ES-I3 (cell line): ENCODE measurements around the gene AGO4.
A peak's percentile ranks its signal among the peaks of the same experiment; 100 is the strongest.
"Not testable (repeated sequence)": the region's sequence is repeated elsewhere in the genome, so short reads cannot be mapped to it uniquely, and the experiment has no call there.

ENCODE experiments used
- H3K36me3 ChIP-seq: 2 replicates; pipeline ENCODE4 v1.6.1; 2013; ENCODE audit warnings: mild to moderate bottlenecking, low read length, control low read depth, moderate library complexity; ENCODE audit not compliant: insufficient read depth
- H3K4me1 ChIP-seq: 2 replicates; pipeline ENCODE4 v1.6.1; 2013; ENCODE audit warnings: mild to moderate bottlenecking, control low read depth, low read length; ENCODE audit not compliant: insufficient read depth
- H3K9ac ChIP-seq: 2 replicates; pipeline ENCODE4 v1.6.1; 2013; ENCODE audit warnings: low read depth, mild to moderate bottlenecking, low read length, moderate library complexity
- H3K9me3 ChIP-seq: 2 replicates; pipeline ENCODE4 v1.6.1; 2013; ENCODE audit warnings: mild to moderate bottlenecking, low read length, moderate library complexity; ENCODE audit not compliant: control insufficient read depth, insufficient read depth

AGO4 gene

GRCh38 chr1:35864813-35865212, 57.0 kb downstream of the AGO4 start:
- Histone ChIP-seq H3K9ac (no peak overlapping the region), H3K4me1 (no peaks in the 10 kb centered on the region), H3K9me3 (no peaks in the 10 kb centered on the region), H3K36me3 (no peaks in the 10 kb centered on the region)

GRCh38 chr1:35866991-35867390, 59.2 kb downstream of the AGO4 start:
- H3K9me3 ChIP-seq, result no peaks in the 10 kb centered on the region
- H3K4me1 ChIP-seq, result no peaks in the 10 kb centered on the region
- no peak overlapping the region for H3K9ac ChIP-seq
- no peaks in the 10 kb centered on the region for H3K36me3 ChIP-seq

GRCh38 chr1:35869245-35869950, 61.6 kb downstream of the AGO4 start:
- not testable (repeated sequence) for H3K4me1 ChIP-seq, H3K9me3 ChIP-seq, H3K36me3 ChIP-seq
- peak overlapping the region; percentile 20; the same call in 1 of the 2 replicates for H3K9ac ChIP-seq

- Histone ChIP-seq H3K36me3 (no peaks in the 10 kb centered on the region), H3K4me1 (no peaks in the 10 kb centered on the region), H3K9me3 (no peaks in the 10 kb centered on the region), H3K9ac (no peak overlapping the region)
These were observed 63.0 kb downstream of the AGO4 start for GRCh38 chr1:35870651-35871309.

GRCh38 chr1:35873243-35873750, 65.5 kb downstream of the AGO4 start:
- Histone ChIP-seq H3K9ac (no peak overlapping the region), H3K36me3 (no peaks in the 10 kb centered on the region), H3K9me3 (no peaks in the 10 kb centered on the region), H3K4me1 (no peaks in the 10 kb centered on the region)

GRCh38 chr1:35874115-35874514, 66.3 kb downstream of the AGO4 start:
- H3K9me3 ChIP-seq, H3K9ac ChIP-seq, H3K36me3 ChIP-seq, H3K4me1 ChIP-seq: not testable (repeated sequence)

- Histone ChIP-seq H3K9ac (no peak overlapping the region), H3K4me1 (no peaks in the 10 kb centered on the region), H3K9me3 (no peaks in the 10 kb centered on the region), H3K36me3 (no peaks in the 10 kb centered on the region)
These were observed 69.2 kb downstream of the AGO4 start for GRCh38 chr1:35876988-35877387.

GRCh38 chr1:35881850-35882273, 74.0 kb downstream of the AGO4 start:
- H3K4me1 ChIP-seq, result peaks cover 21% of the 10 kb centered on the region
- no peaks in the 10 kb centered on the region for H3K36me3 ChIP-seq
- no peaks in the 10 kb centered on the region for H3K9me3 ChIP-seq

GRCh38 chr1:35882586-35882944, 74.7 kb downstream of the AGO4 start:
- Histone ChIP-seq H3K9me3 (no peaks in the 10 kb centered on the region), H3K36me3 (no peaks in the 10 kb centered on the region), H3K9ac (no peak overlapping the region), H3K4me1 (peaks cover 28% of the 10 kb centered on the region)

More at GRCh38 chr1:35881850-35882273, 74.0 kb downstream of the AGO4 start:
- H3K9ac ChIP-seq, result no peak overlapping the region

GRCh38 chr1:35882945-35883634, 75.3 kb downstream of the AGO4 start, which contains the start of gene AGO1:
Gene AGO1 (plus strand): TSS chr1:35883209. CDS start chr1:35883422, 213 bp downstream.
- Histone ChIP-seq H3K9me3 (no peaks in the 10 kb centered on the region), H3K4me1 (peaks cover 32% of the 10 kb centered on the region), H3K36me3 (no peaks in the 10 kb centered on the region)

GRCh38 chr1:35883635-35884101, 75.9 kb downstream of the AGO4 start:
- Histone ChIP-seq H3K9me3 (no peaks in the 10 kb centered on the region), H3K9ac (peak overlapping the region; percentile 94), H3K36me3 (0 out of 2 replicates have a peak, but pooled peaks cover 4% of the 10 kb centered on the region), H3K4me1 (peaks cover 32% of the 10 kb centered on the region)

More at GRCh38 chr1:35882945-35883634, 75.3 kb downstream of the AGO4 start, which contains the start of gene AGO1:
- H3K9ac ChIP-seq, result peak within 1 kb of the TSS; percentile 94

- Histone ChIP-seq H3K9me3 (no peaks in the 10 kb centered on the region), H3K4me1 (peaks cover 32% of the 10 kb centered on the region), H3K9ac (no peak overlapping the region), H3K36me3 (peaks cover 10% of the 10 kb centered on the region)
These were observed 77.1 kb downstream of the AGO4 start for GRCh38 chr1:35884934-35885333.

- H3K9ac ChIP-seq, result peak overlapping the region; percentile 25; the same call in 1 of the 2 replicates
These were observed 78.2 kb downstream of the AGO4 start for GRCh38 chr1:35885961-35886558.

More at GRCh38 chr1:35885961-35886558, 78.2 kb downstream of the AGO4 start:
- Histone ChIP-seq H3K36me3 (peaks cover 13% of the 10 kb centered on the region), H3K4me1 (peaks cover 32% of the 10 kb centered on the region), H3K9me3 (no peaks in the 10 kb centered on the region)
